Hepatocyte (in vitro differentiated cells): Measurements from ENCODE around the gene LIPT2. TPM values are rescaled to one million over a fixed set of nuclear protein-coding genes. Genes with fewer than 3 reads are reported as not detected.
A peak's percentile ranks its signal among the peaks of the same experiment; 100 is the strongest.

ENCODE experiments used
- DNase-seq: peaks from one replicate; pipeline ENCODE4 v3.0.0-alpha.2; 2016; ENCODE audit warnings: low spot score
- H2AFZ ChIP-seq: fragments of 200-600 bp; sonication (generic); 2 replicates; pipeline ENCODE4 v1.6.0; 2016; ENCODE audit warnings: antibody characterized with exemption, mild to moderate bottlenecking
- H3K27ac ChIP-seq: fragments of 200-600 bp; sonication (generic); 2 replicates; pipeline ENCODE4 v1.5.1; 2016; ENCODE audit warnings: mild to moderate bottlenecking
- H3K27me3 ChIP-seq: fragments of 200-600 bp; sonication (generic); 2 replicates; pipeline ENCODE4 v1.6.1; 2016
- H3K36me3 ChIP-seq: fragments of 200-600 bp; sonication (generic); replicated peaks from 2 replicates; pipeline ENCODE4 v1.5.1; 2016; ENCODE audit warnings: low read depth; ENCODE audit not compliant: insufficient read depth
- H3K4me1 ChIP-seq: fragments of 200-600 bp; sonication (generic); 2 replicates; pipeline ENCODE4 v1.5.1; 2016; ENCODE audit warnings: mild to moderate bottlenecking, moderate library complexity; ENCODE audit not compliant: insufficient read depth
- H3K4me2 ChIP-seq: fragments of 200-600 bp; sonication (generic); 2 replicates; pipeline ENCODE4 v1.6.0; 2016
- H3K4me3 ChIP-seq: fragments of 200-600 bp; sonication (generic); 2 replicates; pipeline ENCODE4 v1.5.1; 2016; ENCODE audit warnings: mild to moderate bottlenecking
- H3K79me2 ChIP-seq: fragments of 200-600 bp; sonication (generic); 2 replicates; pipeline ENCODE4 v1.6.0; 2017; ENCODE audit warnings: mild to moderate bottlenecking
- H3K9me2 ChIP-seq: fragments of 200-600 bp; sonication (generic); replicated peaks from 2 replicates; pipeline ENCODE4 v1.6.0; 2017; ENCODE audit warnings: mild to moderate bottlenecking; ENCODE audit not compliant: insufficient read depth
- H3K9me3 ChIP-seq: fragments of 200-600 bp; sonication (generic); 2 replicates; pipeline ENCODE4 v1.5.1; 2016; ENCODE audit warnings: low read depth, mild to moderate bottlenecking
- H4K20me1 ChIP-seq: fragments of 200-600 bp; sonication (generic); 2 replicates; pipeline ENCODE4 v1.6.0; 2016; ENCODE audit warnings: mild to moderate bottlenecking; ENCODE audit not compliant: insufficient read depth, poor library complexity, severe bottlenecking
- EZH2 ChIP-seq: fragments of 200-600 bp; sonication (generic); IDR thresholded peaks from 2 replicates; pipeline ENCODE4 v1.6.1; 2016; ENCODE audit warnings: antibody characterized with exemption, mild to moderate bottlenecking, borderline replicate concordance
- EZH2phosphoT487 ChIP-seq: fragments of 200-600 bp; sonication (generic); IDR thresholded peaks from one replicate; pipeline ENCODE4 v1.6.1; 2018; ENCODE audit warnings: antibody characterized with exemption, mild to moderate bottlenecking, low read depth, moderate library complexity; ENCODE audit not compliant: unreplicated experiment, severe bottlenecking
- WGBS: methylation state at CpG from one replicate; pipeline ENCODE4 v1.1.6; 2016; ENCODE audit warnings: low lambda C conversion rate; ENCODE audit errors: missing lambda C conversion rate; 5-methylcytosine and 5-hydroxymethylcytosine counted together
- polyA plus RNA-seq: library from polyadenylated mRNA; unstranded; fragments of >200 nt; fragmentation: Nextera tagmentation; extraction: Ambion mirVana; gene quantifications from 2 replicates; pipeline ENCODE4 v1.2.1, GENCODE V29; 2016
- total RNA-seq: library from RNA; depleted of rRNA; stranded (reverse); fragments of >200 nt; gene quantifications from 2 replicates; pipeline ENCODE4 v1.2.3, GENCODE V29; 2014
- TF ChIP-seq, protein P1 (sequence below): fragments of 200-600 bp; sonication (generic); IDR thresholded peaks from 2 replicates; pipeline ENCODE4 v1.5.1; 2016; ENCODE audit warnings: antibody characterized with exemption, mild to moderate bottlenecking; ENCODE audit not compliant: poor library complexity

Gene LIPT2
- total and polyA plus RNA-seq, 2 experiments from 2014 or later = 9.2 to 14.3 TPM

DNA sequence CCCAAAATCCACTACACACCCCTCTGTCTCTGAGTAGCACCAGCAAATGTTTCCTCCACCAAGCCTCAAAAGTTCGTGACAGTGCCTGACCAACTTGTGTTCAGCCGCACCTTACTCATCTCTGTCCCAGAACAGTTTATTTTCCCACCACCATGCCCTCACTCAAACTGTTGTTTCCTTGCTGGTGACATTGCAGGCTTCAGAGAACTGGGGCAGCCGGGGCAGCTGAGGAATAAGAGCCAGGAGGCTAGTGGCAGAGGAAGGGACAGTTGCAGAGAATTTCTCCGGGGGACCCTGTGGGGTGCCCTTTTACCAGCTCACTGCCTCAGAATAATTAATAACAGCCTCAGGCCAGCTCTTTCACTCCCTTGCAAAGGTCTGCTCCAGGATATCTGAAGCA is 25.5 kb downstream of the LIPT2 start:
- H3K4me1 ChIP-seq = peaks cover 21% of the 10 kb centered on the region
- TF ChIP-seq EZH2 (no peak), EZH2phosphoT487 (no peak)
- TF ChIP-seq, protein P1, sequence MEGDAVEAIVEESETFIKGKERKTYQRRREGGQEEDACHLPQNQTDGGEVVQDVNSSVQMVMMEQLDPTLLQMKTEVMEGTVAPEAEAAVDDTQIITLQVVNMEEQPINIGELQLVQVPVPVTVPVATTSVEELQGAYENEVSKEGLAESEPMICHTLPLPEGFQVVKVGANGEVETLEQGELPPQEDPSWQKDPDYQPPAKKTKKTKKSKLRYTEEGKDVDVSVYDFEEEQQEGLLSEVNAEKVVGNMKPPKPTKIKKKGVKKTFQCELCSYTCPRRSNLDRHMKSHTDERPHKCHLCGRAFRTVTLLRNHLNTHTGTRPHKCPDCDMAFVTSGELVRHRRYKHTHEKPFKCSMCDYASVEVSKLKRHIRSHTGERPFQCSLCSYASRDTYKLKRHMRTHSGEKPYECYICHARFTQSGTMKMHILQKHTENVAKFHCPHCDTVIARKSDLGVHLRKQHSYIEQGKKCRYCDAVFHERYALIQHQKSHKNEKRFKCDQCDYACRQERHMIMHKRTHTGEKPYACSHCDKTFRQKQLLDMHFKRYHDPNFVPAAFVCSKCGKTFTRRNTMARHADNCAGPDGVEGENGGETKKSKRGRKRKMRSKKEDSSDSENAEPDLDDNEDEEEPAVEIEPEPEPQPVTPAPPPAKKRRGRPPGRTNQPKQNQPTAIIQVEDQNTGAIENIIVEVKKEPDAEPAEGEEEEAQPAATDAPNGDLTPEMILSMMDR = no peak
- H3K27ac ChIP-seq = peak overlapping the region; percentile 67
- peak overlapping the region; percentile 91 for H2AFZ ChIP-seq
- H3K9me3 ChIP-seq = no peaks in the 10 kb centered on the region
- no peaks in the 10 kb centered on the region for H4K20me1 ChIP-seq
- H3K36me3 ChIP-seq = no peaks in the 10 kb centered on the region
- no peak overlapping the region for H3K4me3 ChIP-seq
- no peaks in the 10 kb centered on the region for H3K27me3 ChIP-seq
- 73% methylated on average over 4 of the region's 4 CpGs for WGBS
- peaks cover 9% of the 10 kb centered on the region for H3K79me2 ChIP-seq
- DNase-seq = no peak
- H3K4me2 ChIP-seq = peak overlapping the region; percentile 95
- no peaks in the 10 kb centered on the region for H3K9me2 ChIP-seq

DNA sequence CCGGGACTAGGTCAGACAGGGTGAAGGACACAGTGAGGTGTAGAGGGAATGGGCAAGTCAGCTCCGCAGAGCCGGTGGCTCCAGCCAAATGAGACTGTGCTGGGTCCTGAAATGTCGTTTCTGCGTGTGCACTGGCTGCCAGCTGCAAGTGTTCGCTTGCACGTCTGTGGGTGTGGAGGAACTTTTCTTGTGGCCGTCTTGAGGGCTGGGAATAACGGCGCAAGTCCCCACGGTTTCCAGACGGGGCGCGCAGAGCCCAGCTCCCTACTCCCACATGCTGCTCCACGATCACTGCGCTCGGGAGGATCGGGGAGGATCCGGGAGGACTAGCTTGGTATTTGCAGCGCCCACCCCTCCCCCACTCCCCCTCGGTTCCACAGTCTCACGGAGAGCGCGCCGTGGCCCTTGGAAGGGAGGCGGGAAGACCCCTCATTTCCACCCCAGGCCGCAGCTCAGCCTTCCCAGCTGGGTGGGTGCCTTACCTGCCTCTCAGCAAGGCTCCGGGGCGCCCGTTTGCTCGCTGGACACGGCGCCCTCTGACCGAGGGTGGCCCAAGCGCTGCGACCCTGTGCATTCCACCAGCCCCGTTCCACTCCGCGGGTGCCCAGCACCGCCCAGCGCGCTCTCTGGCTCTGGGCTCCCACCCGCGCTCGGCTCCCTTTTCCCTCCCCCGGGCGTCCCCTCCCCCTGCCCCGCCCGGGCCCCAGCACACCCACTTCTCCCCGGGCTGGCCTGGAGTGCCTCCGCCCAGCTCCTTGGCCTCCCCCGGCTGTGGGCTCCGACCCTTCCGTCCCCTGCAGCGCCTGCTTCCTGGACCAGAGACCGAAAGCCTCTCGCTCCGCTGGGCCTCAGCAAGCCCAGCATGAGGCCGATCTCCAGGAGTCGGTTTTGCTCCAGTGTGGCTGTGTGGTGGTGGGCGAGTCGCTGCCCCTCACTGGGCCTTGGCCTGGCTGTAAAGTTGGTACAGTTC is 26.3 kb downstream of the LIPT2 start, which contains the start of gene KCNE3:
KCNE3 (minus strand) TSS at position 634 of the 970 bp plus-strand sequence. CDS start 9,986 bp downstream, outside the sequence.
- peak within 1 kb of the TSS; percentile 95 for H3K4me2 ChIP-seq
- H3K4me1 ChIP-seq = peaks cover 29% of the 10 kb centered on the region
- peak; percentile 56 for DNase-seq

DNA sequence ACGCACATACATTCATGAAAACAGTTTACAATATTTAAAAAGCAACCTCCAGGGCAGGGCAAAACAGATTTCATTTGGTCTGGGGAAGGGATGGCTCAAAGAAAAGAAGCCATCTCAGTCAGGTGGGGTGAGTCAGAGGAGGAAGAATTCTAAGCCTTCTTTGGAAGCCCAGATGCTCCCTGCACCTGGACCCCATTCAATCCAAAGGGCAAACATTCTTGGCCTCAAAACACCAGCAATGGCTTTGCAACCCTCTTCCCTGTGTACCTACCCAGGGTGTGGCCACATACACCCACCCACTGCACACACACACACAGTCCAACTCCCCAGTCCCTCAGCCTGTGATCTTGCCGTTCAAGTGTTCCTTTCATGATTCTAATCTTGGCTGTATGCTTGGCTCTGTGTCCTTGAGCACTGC is 28.2 kb downstream of the LIPT2 start:
- Histone ChIP-seq H3K27ac (peak overlapping the region; percentile 80), H3K4me1 (peaks cover 43% of the 10 kb centered on the region)
- WGBS = 69% methylated on average over 2 of the region's 2 CpGs

More for the DNA sequence above, 26.3 kb downstream of the LIPT2 start, which contains the start of gene KCNE3:
- TF ChIP-seq, protein P1 = no peak
- TF ChIP-seq EZH2 = no peak
- no peak for TF ChIP-seq EZH2phosphoT487
- peak within 1 kb of the TSS; percentile 52 for H3K4me3 ChIP-seq
- H4K20me1 ChIP-seq = no peaks in the 10 kb centered on the region
- no peaks in the 10 kb centered on the region for H3K9me3 ChIP-seq
- H3K36me3 ChIP-seq = no peaks in the 10 kb centered on the region
- peak within 1 kb of the TSS; percentile 67 for H3K27ac ChIP-seq
- H3K27me3 ChIP-seq = no peaks in the 10 kb centered on the region
- peak within 1 kb of the TSS; percentile 91 for H2AFZ ChIP-seq
- H3K79me2 ChIP-seq = peaks cover 13% of the 10 kb centered on the region
- WGBS = 16% methylated on average over 45 of the region's 62 CpGs
- no peaks in the 10 kb centered on the region for H3K9me2 ChIP-seq

More for the DNA sequence above, 28.2 kb downstream of the LIPT2 start:
- Histone ChIP-seq H3K27me3 (no peaks in the 10 kb centered on the region), H3K4me3 (no peak overlapping the region), H3K9me3 (no peaks in the 10 kb centered on the region), H3K36me3 (no peaks in the 10 kb centered on the region), H3K4me2 (peak overlapping the region; percentile 95), H4K20me1 (no peaks in the 10 kb centered on the region), H3K9me2 (no peaks in the 10 kb centered on the region), H3K79me2 (peaks cover 22% of the 10 kb centered on the region), H2AFZ (no peak overlapping the region)
- DNase-seq = peak; percentile 69
- TF ChIP-seq, protein P1 = no peak
- TF ChIP-seq EZH2phosphoT487 = no peak
- no peak for TF ChIP-seq EZH2
